Thyroid gland (tissue), 4 donors: Measurements from ENCODE around the gene LYZL1. TPM values are rescaled to one million over a fixed set of nuclear protein-coding genes. Genes with fewer than 3 reads are reported as not detected.
"Not testable (repeated sequence)": the region's sequence is repeated elsewhere in the genome, so short reads cannot be mapped to it uniquely, and the experiment has no call there.

Experiments used
- DNase-seq, 2 donors: peaks; one replicate each; pipeline ENCODE4 v3.0.0-alpha.2; 2019
- H3K27ac ChIP-seq, 3 donors: fragments of 200-600 bp; sonication (generic); 1 replicate in 2 of 3; 2 replicates in 1 of 3; pipeline ENCODE4 v1.5.1; 2016 to 2019; ENCODE audit warnings: mild to moderate bottlenecking in 1 of 3, moderate library complexity in 1 of 3
- H3K27me3 ChIP-seq: fragments of 200-600 bp; sonication (generic); one replicate; pipeline ENCODE4 v1.5.1; 2019
- H3K36me3 ChIP-seq, 2 donors: fragments of 200-600 bp; sonication (generic); one replicate each; pipeline ENCODE4 v1.5.1; 2016 to 2019
- H3K4me1 ChIP-seq, 2 donors: fragments of 200-600 bp; sonication (generic); one replicate each; pipeline ENCODE4 v1.5.1; 2017 to 2019
- H3K4me3 ChIP-seq, 3 donors: fragments of 200-600 bp; sonication (generic); replicated peaks in 1 of 3; 1 replicate in 2 of 3; 2 replicates in 1 of 3; pipeline ENCODE4 v1.5.1; 2016; ENCODE audit warnings: mild to moderate bottlenecking in 1 of 3
- H3K9me3 ChIP-seq: fragments of 200-600 bp; sonication (generic); one replicate; pipeline ENCODE4 v1.5.1; 2017
- POLR2A ChIP-seq, 2 donors: fragments of 450-650 bp; IDR thresholded peaks; one replicate each; pipeline ENCODE4 v1.6.1; 2017; ENCODE audit warnings: antibody characterized with exemption in 2 of 2, mild to moderate bottlenecking in 2 of 2, moderate library complexity in 1 of 2
- WGBS, 2 donors: methylation state at CpG; one replicate each; pipeline ENCODE4 v1.1.5; 2017; 5-methylcytosine and 5-hydroxymethylcytosine counted together
- intact Hi-C: fragments of 100-400 bp; cut with DNase I; formaldehyde crosslinking; loops from one replicate; pipeline ENCODE4 v1.15.1; 2023
- total RNA-seq, 4 donors: library from RNA; depleted of rRNA; stranded (reverse); fragments of >200 nt; gene quantifications; one replicate each; pipeline ENCODE4 v1.2.3, GENCODE V29; 2016
- TF ChIP-seq, protein P1 (sequence below), 6 experiments: fragments of 200-600 bp in 3 of 6; fragments of 450-650 bp in 3 of 6; sonication (generic) in 3 of 6; IDR thresholded peaks; one replicate each; pipeline ENCODE4 v1.5.1; 2016 to 2019; ENCODE audit warnings: antibody characterized with exemption in 6 of 6, mild to moderate bottlenecking in 2 of 6, inconsistent platforms in 1 of 6, moderate library complexity in 1 of 6

LYZL1 gene
- total RNA-seq, 4 donors from 2014 or later, result 0.81 TPM; not detected in 3

DNA sequence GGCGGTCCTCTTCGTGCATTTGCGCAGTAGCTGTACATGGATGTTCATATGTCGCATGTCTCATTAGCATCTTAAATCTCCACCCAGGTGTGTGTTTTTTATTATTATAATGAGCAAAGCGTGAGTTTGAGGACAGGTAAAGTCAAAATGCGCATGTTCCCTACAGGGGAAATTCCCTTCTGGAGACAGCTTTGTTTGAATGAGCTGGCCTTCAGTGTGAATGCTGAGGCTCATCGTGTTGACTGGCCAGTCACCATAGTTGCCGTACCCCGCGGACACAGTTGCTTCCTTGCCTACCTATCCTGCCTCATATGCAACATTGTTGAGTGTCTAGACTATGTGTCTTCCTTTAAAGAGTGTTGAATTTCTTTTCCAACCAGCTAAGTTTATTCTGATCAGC lies 13.6 kb downstream of the LYZL1 start:
- H3K27ac ChIP-seq, result no peak overlapping the region
- H3K4me1 ChIP-seq, result no peaks in the 10 kb centered on the region
- H3K4me3 ChIP-seq, result no peak overlapping the region
- no peak for TF ChIP-seq POLR2A (IDR thresholded peaks at IDR 0.05)
- TF ChIP-seq, protein P1, sequence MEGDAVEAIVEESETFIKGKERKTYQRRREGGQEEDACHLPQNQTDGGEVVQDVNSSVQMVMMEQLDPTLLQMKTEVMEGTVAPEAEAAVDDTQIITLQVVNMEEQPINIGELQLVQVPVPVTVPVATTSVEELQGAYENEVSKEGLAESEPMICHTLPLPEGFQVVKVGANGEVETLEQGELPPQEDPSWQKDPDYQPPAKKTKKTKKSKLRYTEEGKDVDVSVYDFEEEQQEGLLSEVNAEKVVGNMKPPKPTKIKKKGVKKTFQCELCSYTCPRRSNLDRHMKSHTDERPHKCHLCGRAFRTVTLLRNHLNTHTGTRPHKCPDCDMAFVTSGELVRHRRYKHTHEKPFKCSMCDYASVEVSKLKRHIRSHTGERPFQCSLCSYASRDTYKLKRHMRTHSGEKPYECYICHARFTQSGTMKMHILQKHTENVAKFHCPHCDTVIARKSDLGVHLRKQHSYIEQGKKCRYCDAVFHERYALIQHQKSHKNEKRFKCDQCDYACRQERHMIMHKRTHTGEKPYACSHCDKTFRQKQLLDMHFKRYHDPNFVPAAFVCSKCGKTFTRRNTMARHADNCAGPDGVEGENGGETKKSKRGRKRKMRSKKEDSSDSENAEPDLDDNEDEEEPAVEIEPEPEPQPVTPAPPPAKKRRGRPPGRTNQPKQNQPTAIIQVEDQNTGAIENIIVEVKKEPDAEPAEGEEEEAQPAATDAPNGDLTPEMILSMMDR (IDR thresholded peaks at IDR 0.05), result no peak
- H3K36me3 ChIP-seq, result no peaks in the 10 kb centered on the region
- H3K9me3 ChIP-seq, result no peaks in the 10 kb centered on the region
- no peak for DNase-seq
- WGBS, 2 donors, result 91 to 95% methylated on average over 10 of the region's 10 CpGs
- no peaks in the 10 kb centered on the region for H3K27me3 ChIP-seq
- intact Hi-C loops, result loop anchor here (5.0 kb wide), 1 partner anchor 625 kb away; the partner anchor contains the start of gene BAMBI

DNA sequence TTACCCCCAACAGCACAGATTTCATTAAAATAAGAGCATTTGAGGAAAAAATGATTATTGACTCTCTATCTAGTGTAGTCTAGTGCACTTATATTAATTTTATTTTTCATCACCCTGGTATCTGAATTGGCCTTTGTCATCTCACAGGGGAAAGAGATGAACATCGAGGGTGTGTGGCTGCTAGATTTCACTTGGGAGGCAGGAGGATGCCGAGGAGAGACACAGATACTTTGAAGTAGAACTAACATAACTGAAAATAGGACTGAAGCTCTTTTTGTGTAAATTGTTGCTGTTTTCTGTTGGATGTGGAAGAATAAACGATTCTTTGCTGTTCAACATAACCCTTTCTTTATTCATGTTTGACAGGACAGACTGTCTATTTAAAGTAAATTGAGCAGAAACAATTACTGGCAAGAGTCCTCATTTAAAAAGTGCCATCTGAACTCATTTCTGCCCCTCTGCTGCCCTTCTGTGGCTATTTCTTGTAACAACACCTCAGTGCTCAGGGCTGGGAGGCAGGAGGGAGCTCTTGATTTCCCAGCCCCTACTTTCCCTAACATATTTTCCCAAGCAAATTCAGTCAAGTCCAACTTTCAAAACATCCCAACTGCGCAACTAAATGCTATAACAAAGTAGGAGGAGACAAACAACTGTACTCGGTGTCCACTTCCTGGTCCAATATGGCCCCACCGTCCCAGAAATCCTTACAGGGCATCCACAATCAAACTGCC lies 15.6 kb downstream of the LYZL1 start:
- H3K27ac ChIP-seq, result no peak overlapping the region

DNA sequence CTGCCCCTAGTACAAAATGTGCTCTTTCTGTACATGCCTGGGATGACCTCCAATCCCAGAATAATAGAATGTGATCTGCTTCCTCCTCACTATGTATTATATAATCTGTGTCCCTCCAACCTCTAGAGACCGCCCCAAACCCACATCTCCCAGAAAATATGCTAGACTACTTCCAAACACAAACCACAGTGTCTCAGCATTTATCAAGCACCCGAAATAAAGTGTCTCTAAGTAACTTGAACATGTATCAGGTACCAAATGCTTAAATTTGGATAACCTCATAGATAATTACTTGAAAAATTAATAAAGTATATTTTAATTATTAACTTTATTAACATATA lies 16.1 kb downstream of the LYZL1 start:
- Histone ChIP-seq H3K27ac (no peak overlapping the region), H3K36me3 (no peaks in the 10 kb centered on the region), H3K4me3 (no peak overlapping the region), H3K9me3 (no peaks in the 10 kb centered on the region), H3K4me1 (no peaks in the 10 kb centered on the region), H3K27me3 (no peaks in the 10 kb centered on the region)
- TF ChIP-seq, protein P1 (IDR thresholded peaks at IDR 0.05), result no peak
- TF ChIP-seq POLR2A (IDR thresholded peaks at IDR 0.05), result no peak
- 65 to 70% methylated on average over 2 of the region's 2 CpGs for WGBS, 2 donors
- DNase-seq, result no peak
- intact Hi-C loops, result loop anchor here (5.0 kb wide), 1 partner anchor 628 kb away; the partner anchor contains the start of gene BAMBI

More for the DNA sequence above, 15.6 kb downstream of the LYZL1 start:
- Histone ChIP-seq H3K4me1 (no peaks in the 10 kb centered on the region), H3K9me3 (no peaks in the 10 kb centered on the region), H3K4me3 (no peak overlapping the region), H3K27me3 (no peaks in the 10 kb centered on the region), H3K36me3 (no peaks in the 10 kb centered on the region)
- peak; percentile 54 to 66 for DNase-seq
- WGBS, 2 donors, result 28 to 31% methylated on average over 6 of the region's 6 CpGs
- intact Hi-C loops, result loop anchor here (5.0 kb wide), 1 partner anchor 627 kb away; the partner anchor contains the start of gene BAMBI
- TF ChIP-seq, protein P1 (IDR thresholded peaks at IDR 0.05), result peak; percentile 26 to 87 (median 75)
- TF ChIP-seq POLR2A (IDR thresholded peaks at IDR 0.05), result no peak

DNA sequence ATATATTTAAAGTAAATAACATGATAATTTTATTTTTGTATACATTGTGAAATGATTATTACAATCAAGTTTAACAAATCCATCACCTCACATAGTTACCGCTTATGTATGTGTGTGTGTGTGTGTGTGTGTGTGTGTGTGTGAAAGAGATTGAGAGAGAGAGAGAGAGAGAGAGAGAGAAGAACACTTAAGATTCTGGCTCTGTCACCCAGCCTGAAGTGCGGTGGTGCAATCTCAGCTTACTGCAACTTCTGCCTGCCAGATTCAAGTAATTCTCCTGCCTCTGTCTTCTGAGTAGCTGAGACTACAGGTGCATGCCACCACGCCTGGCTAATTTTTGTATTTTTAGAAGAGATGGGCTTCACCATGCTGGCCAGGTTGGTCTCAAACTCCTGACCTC lies 17.8 kb downstream of the LYZL1 start:
- Histone ChIP-seq H3K27ac (no peak overlapping the region), H3K27me3 (no peaks in the 10 kb centered on the region), H3K4me3 (no peak overlapping the region), H3K4me1 (no peaks in the 10 kb centered on the region), H3K36me3 (no peaks in the 10 kb centered on the region), H3K9me3 (no peaks in the 10 kb centered on the region)
- TF ChIP-seq, protein P1 (IDR thresholded peaks at IDR 0.05), result no peak
- no peak for TF ChIP-seq POLR2A (IDR thresholded peaks at IDR 0.05)
- peak; percentile 83 to 85 for DNase-seq
- intact Hi-C loops, result no loop called here
- WGBS, 2 donors, result 29 to 48% methylated on average over 3 of the region's 3 CpGs

DNA sequence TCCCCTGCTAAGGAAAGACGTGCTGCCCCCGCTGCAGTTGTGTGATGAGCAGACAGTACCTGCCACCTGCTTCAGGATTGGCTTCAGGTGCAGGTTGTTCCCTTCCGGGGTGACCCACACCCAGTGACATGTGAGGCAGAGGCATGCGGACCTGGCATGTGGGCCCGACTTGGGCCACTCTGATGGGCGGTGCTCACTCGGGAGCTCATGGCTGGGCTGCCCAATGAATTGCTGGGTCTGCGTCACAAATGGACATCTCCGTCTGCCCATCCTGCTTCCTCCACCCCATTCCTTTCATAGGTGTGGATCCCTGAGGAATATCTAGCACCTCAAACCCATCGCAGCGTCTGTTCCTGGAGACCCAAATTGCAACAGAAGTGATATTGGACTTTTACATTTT lies 19.3 kb downstream of the LYZL1 start:
- intact Hi-C loops, H3K9me3 ChIP-seq, H3K27me3 ChIP-seq, H3K4me1 ChIP-seq, DNase-seq, H3K4me3 ChIP-seq, H3K27ac ChIP-seq, H3K36me3 ChIP-seq: not testable (repeated sequence)
- WGBS, 2 donors, result 80 to 88% methylated on average over 11 of the region's 11 CpGs
